ENCODE results near the gene RAP2B. TPM values are rescaled to one million over a fixed set of nuclear protein-coding genes. Genes with fewer than 3 reads are reported as not detected.
A peak's percentile ranks its signal among the peaks of the same experiment; 100 is the strongest.

RAP2B gene
- polyA plus RNA-seq, 1 of the 3 experiments (the other 2 are of a cell fraction): 7.3 TPM

DNA sequence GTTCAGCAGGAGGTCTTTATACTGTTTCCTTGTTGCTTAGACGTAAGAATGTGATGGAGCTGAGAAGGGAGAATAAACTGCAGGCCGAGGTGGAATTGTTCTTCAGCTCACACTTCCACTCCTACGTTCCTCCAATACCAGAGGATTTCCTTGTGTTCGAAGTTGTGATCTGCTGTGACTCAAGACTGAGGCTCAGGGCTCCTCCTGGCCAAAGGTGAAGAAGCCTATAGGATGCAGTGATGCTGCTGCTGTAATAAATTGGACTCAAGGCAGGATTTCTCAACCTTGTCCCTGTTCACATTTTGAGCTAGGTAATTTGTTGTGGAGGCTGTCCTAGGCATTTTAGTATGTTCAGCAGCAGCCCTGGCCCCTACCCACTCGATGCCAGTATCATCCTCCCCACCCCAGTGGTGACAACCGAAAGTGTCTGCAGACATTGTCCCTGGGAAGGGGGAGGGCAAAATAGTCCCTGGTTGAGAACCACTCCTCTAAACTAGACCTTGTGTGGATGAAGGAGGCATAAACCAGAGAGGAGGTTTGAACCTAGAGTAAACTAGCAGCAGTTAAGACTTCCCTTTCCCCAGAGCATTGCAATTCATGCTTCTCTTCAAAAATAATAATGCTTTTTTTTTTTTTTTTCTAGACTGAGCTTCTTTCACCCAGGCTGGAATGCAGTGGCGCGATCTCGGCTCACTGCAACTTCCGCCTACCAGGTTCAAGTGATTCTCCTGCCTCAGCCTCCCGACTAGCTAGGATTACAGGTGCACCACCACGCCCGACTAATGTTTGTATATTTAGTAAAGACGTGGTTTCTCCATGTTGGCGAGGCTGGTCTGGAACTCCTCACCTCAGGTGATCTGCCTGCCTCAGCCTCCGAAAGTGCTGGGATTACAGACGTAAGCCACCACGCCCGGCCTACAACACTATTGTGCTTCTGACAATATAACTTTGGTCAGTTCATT lies 11.1 kb downstream of the RAP2B start:
- Histone ChIP-seq H3F3A (replicated peaks; ENCODE audit: insufficient read depth) (peaks cover 33% of the 10 kb centered on the region), H3K4me2 (no peak overlapping the region), H3K9ac (no peak overlapping the region), H3K27me3 (ENCODE audit: insufficient read depth) (no peaks in the 10 kb centered on the region), H3K9me3 (peaks cover 12% of the 10 kb centered on the region; the same call in 1 of the 2 replicates), H4K20me1 (ENCODE audit: insufficient read depth) (peaks cover 17% of the 10 kb centered on the region), H2AFZ (ENCODE audit: low read depth) (no peak overlapping the region), H3K4me3 (ENCODE audit: low read depth in 2 of 2, low read length in 1 of 2) (no peak overlapping the region), H3K4me1 (ENCODE audit: control insufficient read depth in 1 of 2, insufficient read depth in 2 of 2, low read depth in 1 of 2, low read length in 1 of 2) (peaks cover 0 to 9% of the 10 kb centered on the region in 2 experiments; a peak in 1 of 4 replicates), H3K9me2 (no peaks in the 10 kb centered on the region), H3K79me2 (ENCODE audit: insufficient read depth) (peaks cover 22% of the 10 kb centered on the region), H3K36me3 (replicated peaks in 1 of 2; ENCODE audit: control insufficient read depth in 1 of 2, insufficient read depth in 2 of 2, low read length in 1 of 2) (peaks cover 0 to 43% of the 10 kb centered on the region in 2 experiments), H3K27ac (ENCODE audit: low read depth in 2 of 2, low read length in 1 of 2) (peak overlapping the region in 1 of 2 experiments; percentile 51; a peak in 2 of 4 replicates)
- POLR2A ChIA-PET: no interaction called here
- CTCF ChIA-PET: no interaction called here
- WGBS (ENCODE audit: low lambda C conversion rate): 95% methylated on average over 18 of the region's 19 CpGs
- no peak for TF ChIP-seq RFX5 (IDR thresholded peaks at IDR 0.05; ENCODE audit: low read length)
- TF ChIP-seq FOXM1 (IDR thresholded peaks at IDR 0.05; ENCODE audit: low read depth): no peak
- no peak for TF ChIP-seq POLR2AphosphoS5 (IDR thresholded peaks at IDR 0.05; ENCODE audit: low read depth, low read length)
- TF ChIP-seq FOSL2 (IDR thresholded peaks at IDR 0.05; ENCODE audit: borderline replicate concordance, low read depth): no peak
- TF ChIP-seq FOXJ3 (CRISPR knock-in tag; IDR thresholded peaks at IDR 0.05): no peak
- no peak for TF ChIP-seq MXI1 (IDR thresholded peaks at IDR 0.05; ENCODE audit: low read depth, low read length)
- no peak for TF ChIP-seq GATA2 (CRISPR knock-in tag; IDR thresholded peaks at IDR 0.05)
- no peak for TF ChIP-seq USF1 (IDR thresholded peaks at IDR 0.05; ENCODE audit: borderline replicate concordance, low read depth)
- TF ChIP-seq YY1 (IDR thresholded peaks at IDR 0.05; ENCODE audit: low read depth): no peak
- TF ChIP-seq EZH2phosphoT487 (IDR thresholded peaks at IDR 0.05; ENCODE audit: borderline replicate concordance, low read depth): no peak
- TF ChIP-seq REST (IDR thresholded peaks at IDR 0.05; ENCODE audit: low read depth, low read length): no peak
- DNase-seq: no peak

Data from SK-N-SH (cell line).